GM19025 (cell line): ENCODE data around the gene CC2D2A.
"Not testable (repeated sequence)": the region's sequence is repeated elsewhere in the genome, so short reads cannot be mapped to it uniquely, and the experiment has no call there.

ENCODE experiments used
- ATAC-seq: cut with Tn5 transposase; IDR thresholded peaks from one replicate; pipeline ENCODE4 v1.9.1; 2021; ENCODE audit warnings: mild to moderate bottlenecking, low read depth, moderate library complexity; ENCODE audit not compliant: unreplicated experiment

Gene CC2D2A

DNA sequence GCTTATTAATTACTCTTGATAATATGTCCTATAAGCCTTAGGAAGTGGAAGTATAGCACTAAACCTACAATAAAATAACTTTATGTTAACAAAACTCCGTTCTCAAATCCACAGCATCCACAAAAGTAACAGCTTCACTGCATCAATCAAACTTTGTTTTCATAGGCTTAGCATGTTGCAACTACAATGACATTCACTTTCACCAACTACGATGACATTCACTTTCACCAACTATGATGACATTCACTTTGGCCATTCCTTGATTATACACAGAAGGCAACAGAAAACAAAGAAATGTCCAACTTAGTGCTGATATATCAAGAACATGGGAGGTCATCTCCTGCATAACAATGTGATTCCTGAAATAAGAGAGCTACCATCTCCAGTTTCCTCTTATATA, 141.2 kb downstream of the CC2D2A start:
- ATAC-seq, result no peak

DNA sequence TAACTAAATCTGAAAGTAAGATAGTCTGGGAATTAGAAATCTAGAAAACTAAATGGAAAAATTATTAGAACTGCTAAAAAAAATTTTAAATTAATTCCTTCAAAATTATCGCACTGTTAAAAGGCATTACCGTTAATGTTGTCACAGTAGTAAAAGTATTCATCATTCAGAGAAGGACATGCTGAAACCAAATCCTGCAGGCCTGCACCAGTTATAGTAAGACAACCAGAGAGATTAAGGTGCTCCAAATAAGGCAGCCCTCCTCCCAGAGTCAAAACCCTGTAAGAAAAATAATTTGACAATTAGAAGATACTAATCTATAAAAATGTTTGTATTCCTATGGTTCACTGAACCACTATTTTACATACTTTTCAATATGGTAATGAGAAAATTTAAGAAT, 142.5 kb downstream of the CC2D2A start:
- ATAC-seq, result no peak

DNA sequence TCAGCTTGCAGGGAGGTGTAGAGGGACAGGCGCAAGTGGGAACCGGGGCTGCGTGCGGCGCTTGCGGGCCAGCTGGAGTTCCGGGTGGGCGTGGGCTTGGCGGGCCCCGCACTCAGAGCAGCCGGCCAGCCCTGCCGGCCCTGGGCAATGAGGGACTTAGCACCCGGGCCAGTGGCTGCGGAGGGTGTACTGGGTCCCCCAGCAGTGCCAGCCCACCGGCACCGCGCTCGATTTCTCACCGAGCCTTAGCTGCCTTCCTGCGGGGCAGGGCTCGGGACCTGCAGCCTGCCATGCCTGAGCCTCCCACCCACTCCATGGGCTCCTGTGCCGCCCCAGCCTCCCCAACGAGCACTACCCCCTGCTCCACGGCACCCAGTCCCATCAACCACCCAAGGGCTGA, 145.2 kb downstream of the CC2D2A start:
- not testable (repeated sequence) for ATAC-seq

DNA sequence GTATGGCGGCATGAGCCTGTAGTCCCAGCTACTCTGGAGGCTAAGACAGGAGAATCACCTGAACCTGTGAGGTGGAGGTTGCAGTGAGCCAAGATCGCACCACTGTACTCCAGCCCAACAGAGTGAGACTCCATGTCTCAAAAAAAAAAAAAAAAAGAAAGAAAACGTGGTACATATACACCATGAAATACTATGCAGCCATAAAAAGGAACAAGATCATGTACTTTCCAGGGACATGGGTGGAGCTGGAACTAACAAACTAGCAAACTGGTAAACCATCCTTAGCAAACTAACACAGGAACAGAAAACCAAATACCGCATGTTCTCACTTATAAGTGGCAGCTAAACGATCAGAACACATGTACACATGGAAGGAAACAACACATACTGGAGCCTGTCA, 147.7 kb downstream of the CC2D2A start:
- not testable (repeated sequence) for ATAC-seq

DNA sequence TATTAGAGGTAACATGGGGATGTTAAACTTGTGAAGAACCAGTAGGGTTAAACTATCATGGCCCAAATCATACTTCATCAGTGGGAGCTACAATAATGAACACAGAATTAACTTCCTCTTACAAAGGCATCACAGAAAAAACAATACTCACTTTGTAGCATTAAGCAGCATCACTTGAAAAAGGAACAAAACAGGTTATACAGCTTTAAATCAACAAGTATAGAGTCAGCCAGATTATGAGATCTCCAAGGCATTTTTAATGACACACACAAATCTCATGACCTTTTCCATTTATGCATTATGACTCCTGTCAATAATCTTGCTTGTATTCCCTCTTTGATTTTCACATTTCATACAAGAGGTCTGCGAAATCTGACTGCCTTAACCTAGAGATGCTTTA, 167.1 kb downstream of the CC2D2A start:
- no peak for ATAC-seq

DNA sequence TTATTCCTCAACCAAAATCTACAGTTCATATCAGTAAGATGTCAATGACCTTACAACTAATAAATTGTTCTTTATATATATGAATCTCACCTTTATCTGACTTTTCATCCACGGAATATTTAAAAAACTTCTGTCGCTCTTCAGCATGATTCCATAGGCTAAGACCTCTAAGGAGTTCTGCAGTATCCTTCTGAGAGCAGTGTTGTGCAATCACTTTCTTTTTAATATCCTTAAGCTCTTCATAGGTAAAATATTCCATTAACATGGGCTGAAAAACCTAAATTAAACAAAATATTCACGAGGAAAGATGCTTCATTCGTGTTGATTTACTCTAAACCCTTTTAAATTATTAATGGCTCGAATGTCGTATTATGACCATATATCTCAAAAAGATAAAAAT, 168.7 kb downstream of the CC2D2A start:
- ATAC-seq, result no peak

DNA sequence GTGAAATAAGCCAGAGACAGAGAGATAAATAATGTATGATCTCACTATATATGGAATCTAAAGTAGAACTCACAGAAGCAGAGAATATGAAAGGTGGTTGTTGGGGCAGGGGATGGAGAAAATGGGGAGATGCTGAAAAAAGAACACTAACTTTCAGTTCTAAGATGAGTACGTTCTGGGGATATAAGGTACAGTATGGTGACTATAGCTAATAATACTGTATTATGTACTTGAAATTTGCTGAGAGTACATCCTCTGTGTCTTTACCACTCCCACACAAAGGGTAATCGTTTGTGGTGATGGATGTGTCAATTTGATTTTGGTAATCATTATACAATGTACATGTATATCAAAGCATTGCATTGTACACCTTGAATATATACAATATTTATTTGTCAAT, 178.9 kb downstream of the CC2D2A start:
- ATAC-seq, result no peak

DNA sequence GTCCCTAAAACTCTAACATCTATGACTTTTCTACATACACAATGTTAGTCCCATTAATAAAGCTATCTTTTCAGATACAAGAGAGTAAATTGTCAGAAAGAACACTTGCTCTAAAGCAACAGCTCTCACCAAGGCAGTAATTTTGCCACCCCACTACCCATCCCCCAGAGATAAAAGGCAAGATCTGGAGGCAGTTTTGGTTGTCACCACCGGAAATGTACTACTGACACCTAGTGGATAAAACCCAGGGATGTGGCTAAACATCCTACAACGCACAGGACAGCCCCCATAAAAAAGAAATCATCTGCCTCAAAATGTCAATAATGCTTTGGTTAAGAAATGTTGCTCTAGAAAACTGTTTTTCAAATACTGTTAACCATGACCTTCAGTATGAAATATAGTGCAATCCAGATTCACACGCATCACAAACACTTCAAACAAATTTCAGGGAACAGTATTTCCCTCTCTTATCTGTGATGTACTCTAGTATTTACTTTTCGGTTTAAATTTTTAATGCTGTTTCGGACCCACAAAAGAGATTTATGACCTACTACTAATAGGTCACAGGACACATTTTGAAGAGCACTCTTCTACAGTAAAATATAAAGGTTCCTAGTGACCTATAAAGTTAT, 180.3 kb downstream of the CC2D2A start:
- ATAC-seq, result no peak
